ENCODE results near the gene FHOD3.

DNA sequence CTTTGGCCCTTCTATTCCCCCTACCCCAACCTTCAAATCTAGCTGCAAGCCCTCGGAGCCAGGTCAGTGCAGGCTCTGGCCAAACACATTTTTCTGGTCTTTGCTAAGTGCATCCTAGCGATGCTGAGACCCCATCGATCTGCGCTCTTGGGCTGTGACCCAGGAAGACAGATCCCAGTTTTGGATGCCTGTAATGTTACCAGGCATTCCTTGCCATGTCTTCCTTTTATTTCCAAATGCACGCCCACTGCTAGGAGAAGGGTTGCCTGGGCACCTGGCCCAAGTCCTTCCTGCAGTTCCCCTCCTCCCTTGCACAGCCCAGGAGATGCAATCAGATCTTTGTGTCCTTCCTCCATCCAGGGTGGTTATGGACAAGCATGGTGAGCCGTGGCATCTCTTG, 406.6 kb downstream of the FHOD3 start:
- TF ChIP-seq EP300 (IDR thresholded peaks at IDR 0.05; ENCODE audit: borderline replicate concordance in 1 of 2, low read depth in 2 of 2, low read length in 2 of 2) (no peak), POLR2A (IDR thresholded peaks at IDR 0.05; ENCODE audit: control extremely low read depth in 1 of 2, low read depth in 2 of 2, low read length in 2 of 2) (no peak), TAF1 (IDR thresholded peaks at IDR 0.05; ENCODE audit: low read depth, low read length) (no peak), POLR2AphosphoS5 (IDR thresholded peaks at IDR 0.05; ENCODE audit: low read depth, low read length) (no peak), RBBP5 (IDR thresholded peaks at IDR 0.05; ENCODE audit: borderline replicate concordance, low read depth, low read length) (no peak), EGR1 (IDR thresholded peaks at IDR 0.05; ENCODE audit: borderline replicate concordance, low read depth, low read length) (no peak), TBP (IDR thresholded peaks at IDR 0.05; ENCODE audit: low read depth, low read length) (no peak), JUND (IDR thresholded peaks at IDR 0.05; ENCODE audit: low read length) (no peak)
- TF ChIP-seq, protein P1, sequence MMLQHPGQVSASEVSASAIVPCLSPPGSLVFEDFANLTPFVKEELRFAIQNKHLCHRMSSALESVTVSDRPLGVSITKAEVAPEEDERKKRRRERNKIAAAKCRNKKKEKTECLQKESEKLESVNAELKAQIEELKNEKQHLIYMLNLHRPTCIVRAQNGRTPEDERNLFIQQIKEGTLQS (IDR thresholded peaks at IDR 0.05; ENCODE audit: insufficient read depth, low read depth, low read length): no peak
- TF ChIP-seq, protein P2, sequence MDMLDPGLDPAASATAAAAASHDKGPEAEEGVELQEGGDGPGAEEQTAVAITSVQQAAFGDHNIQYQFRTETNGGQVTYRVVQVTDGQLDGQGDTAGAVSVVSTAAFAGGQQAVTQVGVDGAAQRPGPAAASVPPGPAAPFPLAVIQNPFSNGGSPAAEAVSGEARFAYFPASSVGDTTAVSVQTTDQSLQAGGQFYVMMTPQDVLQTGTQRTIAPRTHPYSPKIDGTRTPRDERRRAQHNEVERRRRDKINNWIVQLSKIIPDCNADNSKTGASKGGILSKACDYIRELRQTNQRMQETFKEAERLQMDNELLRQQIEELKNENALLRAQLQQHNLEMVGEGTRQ (IDR thresholded peaks at IDR 0.05; ENCODE audit: low read length): no peak
- TF ChIP-seq, protein P3, sequence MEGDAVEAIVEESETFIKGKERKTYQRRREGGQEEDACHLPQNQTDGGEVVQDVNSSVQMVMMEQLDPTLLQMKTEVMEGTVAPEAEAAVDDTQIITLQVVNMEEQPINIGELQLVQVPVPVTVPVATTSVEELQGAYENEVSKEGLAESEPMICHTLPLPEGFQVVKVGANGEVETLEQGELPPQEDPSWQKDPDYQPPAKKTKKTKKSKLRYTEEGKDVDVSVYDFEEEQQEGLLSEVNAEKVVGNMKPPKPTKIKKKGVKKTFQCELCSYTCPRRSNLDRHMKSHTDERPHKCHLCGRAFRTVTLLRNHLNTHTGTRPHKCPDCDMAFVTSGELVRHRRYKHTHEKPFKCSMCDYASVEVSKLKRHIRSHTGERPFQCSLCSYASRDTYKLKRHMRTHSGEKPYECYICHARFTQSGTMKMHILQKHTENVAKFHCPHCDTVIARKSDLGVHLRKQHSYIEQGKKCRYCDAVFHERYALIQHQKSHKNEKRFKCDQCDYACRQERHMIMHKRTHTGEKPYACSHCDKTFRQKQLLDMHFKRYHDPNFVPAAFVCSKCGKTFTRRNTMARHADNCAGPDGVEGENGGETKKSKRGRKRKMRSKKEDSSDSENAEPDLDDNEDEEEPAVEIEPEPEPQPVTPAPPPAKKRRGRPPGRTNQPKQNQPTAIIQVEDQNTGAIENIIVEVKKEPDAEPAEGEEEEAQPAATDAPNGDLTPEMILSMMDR (IDR thresholded peaks at IDR 0.05; ENCODE audit: control extremely low read depth in 1 of 3, insufficient read depth in 1 of 3, low read depth in 1 of 3, low read length in 3 of 3): no peak
